HG03565 (cell line): ENCODE results near the gene PARK7.
"Not testable (repeated sequence)": the region's sequence is repeated elsewhere in the genome, so short reads cannot be mapped to it uniquely, and the experiment has no call there.

ENCODE experiments used
- ATAC-seq: cut with Tn5 transposase; IDR thresholded peaks from one replicate; pipeline ENCODE4 v1.9.1; 2021; ENCODE audit warnings: mild to moderate bottlenecking, moderate library complexity; ENCODE audit not compliant: unreplicated experiment

The PARK7 gene

DNA sequence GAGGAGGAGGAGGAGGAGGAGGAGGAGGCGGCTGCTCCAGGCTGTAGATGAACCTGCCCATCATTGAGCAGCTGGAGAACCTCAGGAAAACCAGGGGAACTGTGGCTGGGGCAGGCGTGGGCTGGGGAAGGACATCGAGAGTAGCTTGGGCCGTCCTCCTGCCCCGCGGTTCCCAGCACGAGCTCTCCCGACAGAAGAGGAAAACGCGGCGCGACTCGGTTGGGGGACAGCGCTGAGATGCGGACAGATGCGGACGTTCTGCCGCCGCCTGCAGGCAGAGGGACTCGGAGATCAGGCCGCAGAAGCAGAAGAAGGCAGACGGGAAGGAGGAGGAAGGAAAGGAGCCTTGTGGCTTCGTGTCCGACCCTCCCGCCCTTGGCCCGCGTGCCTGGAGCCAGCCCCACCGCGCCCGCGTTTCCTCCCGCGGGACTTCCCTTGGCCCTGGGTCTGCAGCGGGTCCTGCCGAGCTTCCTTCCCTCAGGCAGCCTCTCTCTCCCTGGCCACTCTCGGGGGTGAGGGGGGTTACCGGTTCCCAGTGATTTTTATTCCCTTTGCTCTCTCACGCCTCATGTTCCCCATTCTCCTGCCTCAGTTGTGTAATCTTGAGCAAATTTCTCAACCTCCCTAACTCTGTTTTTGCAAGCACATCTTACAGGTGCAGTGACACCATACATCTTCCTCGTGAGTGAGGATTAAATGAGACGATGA, 19.1 kb upstream of the PARK7 start:
- no peak for ATAC-seq

DNA sequence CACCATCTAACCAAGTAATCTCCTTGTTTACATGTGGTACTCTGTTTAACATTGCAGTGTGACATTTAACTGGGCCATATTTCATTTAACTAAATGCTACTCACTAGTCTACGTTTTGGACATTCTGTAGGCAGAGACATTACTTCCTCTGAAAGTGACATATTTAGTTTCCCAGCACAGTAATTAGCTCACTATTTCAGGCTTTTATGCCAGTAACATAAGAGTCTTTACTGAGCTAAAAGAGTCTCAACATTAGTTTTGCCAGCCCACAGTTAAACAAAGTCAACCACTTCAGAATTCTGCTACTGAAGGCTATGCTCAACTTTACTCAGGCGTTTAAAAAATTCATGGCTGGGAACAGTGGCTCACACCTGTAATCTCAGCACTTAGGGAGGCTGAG, 18.3 kb upstream of the PARK7 start:
- ATAC-seq, result no peak

DNA sequence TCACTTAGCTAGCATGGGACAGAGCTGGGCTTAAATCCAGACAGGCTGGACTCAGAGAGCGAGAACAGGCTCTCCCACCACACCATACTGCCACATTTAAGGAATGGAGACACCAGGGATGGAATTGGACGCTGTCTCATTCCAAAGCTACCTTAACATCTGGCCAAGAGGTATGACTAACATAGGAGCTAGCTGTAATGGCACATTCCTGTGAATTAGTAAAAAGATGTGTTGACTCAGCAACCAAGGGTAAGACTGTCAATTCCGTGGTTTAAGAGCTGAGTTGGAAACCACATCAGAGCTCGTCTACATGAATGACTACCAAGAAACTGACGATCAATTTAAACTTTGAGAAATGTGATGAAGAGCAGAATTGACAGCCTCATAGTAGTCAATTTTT, 12.6 kb upstream of the PARK7 start:
- no peak for ATAC-seq

DNA sequence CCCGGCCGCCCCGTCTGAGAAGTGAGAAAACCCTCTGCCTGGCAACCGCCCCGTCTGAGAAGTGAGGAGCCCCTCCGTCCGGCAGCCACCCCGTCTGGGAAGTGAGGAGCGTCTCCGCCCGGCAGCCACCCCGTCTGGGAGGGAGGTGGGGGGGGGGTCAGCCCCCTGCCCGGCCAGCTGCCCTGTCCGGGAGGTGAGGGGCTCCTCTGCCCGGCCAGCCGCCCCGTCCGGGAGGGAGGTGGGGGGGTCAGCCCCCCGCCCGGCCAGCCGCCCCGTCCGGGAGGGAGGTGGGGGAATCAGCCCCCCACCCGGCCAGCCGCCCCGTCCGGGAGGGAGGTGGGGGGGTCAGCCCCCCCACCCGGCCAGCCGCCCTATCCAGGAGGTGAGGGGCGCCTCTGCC, 8.7 kb upstream of the PARK7 start:
- ATAC-seq, result not testable (repeated sequence)

DNA sequence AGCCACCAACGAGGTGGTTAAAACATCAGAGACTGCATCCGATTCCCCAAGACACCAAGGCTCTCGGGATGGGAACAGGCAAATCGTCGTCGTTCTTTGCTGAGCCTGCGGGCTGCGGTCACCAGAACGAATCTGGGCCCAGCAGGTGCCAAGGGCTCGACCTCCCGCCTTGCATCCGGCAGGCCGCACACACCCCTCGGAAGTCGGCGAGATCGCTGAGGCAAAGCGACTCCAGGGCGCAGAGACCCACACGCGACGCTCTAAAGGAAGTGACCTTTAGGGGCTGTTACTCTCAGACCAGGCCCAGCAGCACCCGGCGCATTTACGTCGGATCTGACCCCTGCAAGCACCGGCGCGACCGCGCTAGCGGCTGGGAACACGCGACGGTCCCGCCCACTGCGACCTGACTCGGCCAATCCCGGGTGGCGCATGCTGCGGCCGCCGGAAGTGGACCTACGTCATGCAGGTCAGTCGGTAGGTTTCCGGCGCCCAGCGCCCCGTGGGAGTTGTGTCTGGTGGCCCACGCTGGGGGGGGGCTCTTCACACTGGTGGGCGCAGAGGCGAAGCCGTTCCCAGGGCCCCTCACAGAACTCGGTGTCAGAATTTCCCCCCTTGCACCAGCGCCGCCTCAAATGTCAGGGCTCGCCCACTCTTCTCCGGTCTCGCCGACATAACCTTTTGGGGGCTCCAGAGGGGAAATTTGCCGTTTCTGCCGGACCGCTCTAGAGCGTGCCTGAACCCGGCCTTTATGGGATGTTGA, 7.5 kb upstream of the PARK7 start:
- peak; percentile 81 for ATAC-seq

DNA sequence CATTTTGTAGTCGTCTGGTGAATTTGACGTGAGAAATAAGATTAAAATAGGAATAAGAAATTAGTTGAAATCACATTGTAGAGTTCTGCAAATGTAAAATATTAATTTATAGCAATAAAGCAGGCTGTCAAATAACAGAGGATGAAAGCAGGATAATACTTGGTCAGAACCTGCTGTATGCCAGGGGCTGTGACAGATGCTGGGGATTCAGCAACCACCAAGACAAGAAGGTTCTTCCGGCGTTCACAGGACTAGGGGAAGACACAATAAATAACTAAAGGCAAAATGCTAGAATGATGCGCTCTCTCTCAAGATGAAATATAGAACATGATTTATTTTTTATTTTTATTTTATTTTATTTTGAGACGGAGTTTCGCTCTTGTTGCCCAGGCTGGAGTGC, 6.8 kb upstream of the PARK7 start:
- no peak for ATAC-seq

DNA sequence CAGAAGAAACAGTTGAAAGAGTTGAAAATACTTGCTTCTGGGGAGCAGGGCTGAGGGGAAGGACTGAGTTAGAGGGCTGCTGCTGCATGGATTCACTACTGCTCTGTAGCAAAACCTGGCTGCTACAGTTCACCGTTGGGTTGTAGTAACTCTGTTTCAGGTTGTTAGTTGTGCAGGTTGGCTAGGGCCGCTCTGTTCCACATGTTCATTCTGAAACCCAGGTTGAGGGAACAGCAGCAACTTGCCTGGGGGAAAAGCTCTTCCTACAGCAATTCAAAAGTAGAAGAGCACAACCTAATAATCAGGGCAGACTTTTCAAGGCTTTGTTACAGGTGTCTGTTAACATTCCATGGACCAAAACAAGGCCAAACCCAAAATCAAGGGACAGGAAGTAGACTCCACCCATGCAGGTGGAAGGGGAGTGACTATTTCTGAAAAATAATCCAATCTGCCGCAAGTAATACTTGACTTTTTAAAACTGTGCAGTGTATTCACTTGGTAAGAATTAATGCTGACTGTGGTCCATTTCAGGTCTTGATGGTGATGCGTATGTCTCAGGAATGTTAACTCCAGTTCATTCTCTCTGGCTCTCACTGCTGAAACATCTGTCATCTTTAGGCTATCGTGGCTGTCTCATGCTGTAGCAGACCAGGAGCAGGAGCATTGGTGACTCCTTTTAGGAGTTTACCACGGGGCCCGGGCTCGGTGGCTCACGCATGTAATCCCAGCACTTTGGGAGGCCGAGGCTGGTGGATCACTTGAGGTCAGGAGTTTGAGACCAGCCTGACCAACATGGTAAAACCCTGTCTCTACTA, 5.1 kb upstream of the PARK7 start:
- ATAC-seq, result no peak

DNA sequence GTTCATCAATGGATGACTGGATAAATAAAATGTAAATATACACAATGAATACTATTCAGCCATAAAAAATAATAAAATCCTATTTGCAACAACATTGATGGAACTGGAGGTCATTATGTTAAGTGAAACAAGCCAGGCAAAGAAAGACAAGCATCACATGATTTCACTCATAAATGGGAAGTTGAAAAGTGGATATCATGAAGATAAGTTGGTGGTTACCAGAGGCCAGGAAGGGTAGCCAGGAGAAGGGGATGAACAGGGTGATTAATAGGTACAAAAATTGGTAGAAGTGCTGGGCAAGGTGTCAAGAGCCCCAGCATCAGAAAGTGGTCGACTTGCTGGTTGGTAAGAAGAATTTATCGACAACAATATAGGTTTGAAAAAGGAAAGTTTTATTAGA, 1.3 kb upstream of the PARK7 start:
- no peak for ATAC-seq

DNA sequence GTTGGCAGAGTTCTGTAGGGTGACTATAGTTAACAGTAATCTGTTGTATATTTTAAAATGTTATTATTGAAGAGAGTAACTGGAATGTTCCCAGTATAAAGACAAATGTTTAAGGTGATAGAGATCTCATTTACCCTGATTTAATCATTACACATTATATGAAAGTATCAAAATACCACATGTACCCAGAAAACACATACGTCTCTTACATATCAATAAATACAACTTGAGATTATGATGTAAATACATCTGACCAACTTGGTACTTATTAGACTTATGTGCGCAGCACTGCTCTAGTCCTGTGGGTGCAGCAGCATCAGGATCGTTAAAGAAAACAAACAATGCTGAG, 670 bp upstream of the PARK7 start:
- ATAC-seq, result no peak

DNA sequence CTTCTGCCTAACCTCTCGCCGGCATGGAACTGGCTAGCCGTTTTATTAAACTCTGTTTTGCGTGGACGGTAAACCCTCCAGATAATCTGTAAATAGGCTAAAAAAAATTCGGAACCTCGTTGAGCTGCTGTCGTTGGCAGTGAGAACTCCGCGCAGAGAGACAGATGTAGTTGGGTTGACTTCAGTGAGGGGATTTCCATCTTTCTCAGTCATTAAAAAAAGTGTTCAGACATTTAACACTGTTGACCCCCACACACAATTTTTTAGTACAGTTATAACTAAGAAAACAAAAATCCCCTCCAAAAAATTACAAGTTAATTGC, 464 bp downstream of the PARK7 start:
- peak; percentile 9 for ATAC-seq

DNA sequence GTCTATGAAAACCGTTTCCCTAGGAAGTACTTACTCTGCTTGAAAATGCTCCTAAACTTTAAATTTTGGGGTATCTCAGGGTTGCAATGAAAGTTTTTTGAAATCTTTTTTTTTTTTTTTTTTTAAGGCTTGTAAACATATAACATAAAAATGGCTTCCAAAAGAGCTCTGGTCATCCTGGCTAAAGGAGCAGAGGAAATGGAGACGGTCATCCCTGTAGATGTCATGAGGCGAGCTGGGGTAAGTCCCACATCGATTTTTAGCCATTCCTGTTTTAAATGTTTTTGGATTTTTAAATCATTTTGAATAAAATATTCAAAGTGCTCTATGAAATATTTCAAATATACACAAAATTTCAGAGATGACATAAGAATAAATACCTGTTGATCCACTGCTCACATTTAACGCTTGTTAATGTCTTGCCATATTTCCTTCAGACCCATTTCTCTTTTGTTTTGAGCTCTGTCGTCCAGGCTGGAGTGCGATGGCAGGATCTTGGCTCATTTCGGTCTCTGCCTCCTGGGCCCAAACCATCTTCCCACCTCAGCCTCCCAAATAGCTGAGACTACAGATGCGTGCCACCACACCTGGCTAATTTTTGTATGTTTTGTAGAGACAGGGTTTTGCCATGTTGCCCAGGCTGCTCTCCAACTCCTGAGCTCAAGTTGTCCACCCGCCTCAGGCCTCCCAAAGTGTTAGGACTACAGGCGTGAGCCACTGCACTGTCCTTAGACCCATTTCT, 1.3 kb downstream of the PARK7 start:
- no peak for ATAC-seq

DNA sequence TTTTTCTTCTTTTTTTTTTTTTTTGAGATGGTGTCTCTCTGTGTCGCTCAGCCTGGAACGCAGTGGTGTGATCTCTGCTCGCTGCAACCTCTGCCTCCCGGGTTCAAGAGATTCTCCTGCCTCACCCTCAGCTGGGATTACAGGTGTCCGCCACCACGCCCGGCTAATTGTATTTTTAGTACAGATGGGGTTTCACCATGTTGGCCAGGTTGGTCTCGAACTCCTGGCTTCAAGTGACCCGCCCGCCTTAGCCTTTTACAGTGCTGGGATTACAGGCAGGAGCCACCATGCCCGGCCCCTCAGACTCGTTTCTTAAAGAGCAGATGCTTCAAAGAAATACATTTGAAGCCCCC, 1.8 kb downstream of the PARK7 start:
- not testable (repeated sequence) for ATAC-seq

DNA sequence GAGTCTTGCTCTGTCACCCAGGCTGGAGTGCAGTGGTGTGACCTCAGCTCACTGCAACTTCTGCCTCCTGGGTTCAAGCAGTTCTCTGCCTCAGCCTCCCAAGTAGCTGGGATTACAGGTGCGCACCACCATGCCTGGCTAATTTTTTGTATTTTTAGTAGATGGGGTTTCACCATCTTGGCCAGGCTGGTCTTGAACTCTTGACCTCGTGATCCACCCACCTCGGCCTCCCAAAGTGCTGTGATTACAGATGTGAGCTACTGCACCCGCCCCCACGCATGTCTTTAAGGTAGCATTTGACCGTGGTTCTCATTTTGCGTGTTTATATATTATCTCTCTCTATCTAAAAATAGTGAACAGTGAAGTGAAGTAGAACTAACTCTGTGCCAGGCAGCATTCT, 2.3 kb downstream of the PARK7 start:
- not testable (repeated sequence) for ATAC-seq

DNA sequence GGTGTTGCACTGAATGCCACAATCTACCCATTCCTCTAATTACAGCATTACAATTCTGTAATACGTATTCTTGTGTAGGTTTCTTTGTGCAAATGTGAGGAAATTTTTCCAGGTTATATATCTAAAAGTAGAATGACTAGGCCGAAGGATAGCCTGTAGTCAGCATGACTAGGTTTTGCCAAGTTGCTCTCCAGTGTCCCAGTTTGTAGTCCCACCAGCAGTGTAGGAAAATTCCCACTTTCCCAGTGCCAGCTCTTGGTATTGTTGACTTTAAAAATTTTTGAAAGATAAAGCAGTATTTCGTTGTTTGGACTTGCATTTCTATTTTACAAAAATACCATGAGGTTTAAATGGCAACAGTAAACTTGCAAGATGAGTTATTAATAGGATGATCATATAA, 3.0 kb downstream of the PARK7 start:
- ATAC-seq, result no peak

DNA sequence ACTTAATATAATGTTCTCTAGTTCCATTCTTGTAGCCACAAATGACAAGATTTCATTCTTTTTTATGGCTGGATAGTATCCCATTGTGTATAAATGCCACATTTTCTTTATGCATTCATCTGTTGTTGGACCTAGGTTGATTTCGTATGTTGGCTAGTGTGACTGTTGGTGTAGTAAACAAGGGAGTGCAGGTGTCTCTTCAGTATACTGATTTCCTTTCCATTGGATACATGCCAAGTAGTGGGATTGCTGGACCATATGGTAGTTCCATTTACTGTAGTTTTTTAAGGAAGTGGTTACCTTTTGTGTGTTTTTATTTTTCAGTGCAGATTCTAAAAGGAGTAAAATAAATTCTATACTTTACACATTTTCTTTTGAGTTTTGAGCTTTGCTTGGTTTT, 5.7 kb downstream of the PARK7 start:
- ATAC-seq, result no peak

DNA sequence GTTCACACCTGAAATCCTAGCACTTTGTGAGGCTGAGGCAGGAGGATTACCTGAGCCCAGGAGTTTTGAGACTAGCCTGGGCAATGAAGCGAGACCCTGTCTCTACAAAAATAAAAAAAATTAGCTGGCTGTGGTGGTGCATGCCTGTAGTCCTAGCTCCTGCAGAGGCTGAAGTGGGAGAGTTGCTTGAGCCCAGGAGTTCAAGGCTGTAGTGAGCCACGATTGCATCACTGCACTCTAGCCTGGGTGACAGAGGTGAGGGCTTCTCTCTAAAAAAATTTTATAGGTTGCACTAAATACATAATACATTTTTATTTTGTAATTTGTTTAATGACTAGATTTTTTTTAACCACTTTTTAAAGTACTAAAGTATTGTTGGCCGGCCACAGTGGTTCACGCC, 6.1 kb downstream of the PARK7 start:
- ATAC-seq, result no peak

DNA sequence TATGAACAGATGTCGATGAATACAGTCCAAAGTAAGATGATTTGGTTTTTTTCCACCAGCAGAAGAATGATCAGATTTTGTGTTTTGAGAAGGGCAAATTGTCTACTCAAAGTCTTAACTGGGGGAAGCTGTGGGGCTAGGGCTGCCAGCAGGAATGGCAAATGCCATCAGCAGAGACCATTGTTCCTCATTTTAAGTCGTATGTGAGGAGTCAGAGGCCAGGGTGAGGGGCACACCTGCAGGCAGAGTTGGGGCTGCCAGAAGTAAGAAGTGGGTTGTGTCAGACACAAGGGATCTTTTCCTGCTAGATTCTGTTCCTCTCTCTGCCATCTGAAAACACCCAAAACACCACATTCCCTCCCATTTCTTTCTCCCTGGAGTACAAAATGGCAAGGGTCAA, 8.7 kb downstream of the PARK7 start:
- no peak for ATAC-seq

DNA sequence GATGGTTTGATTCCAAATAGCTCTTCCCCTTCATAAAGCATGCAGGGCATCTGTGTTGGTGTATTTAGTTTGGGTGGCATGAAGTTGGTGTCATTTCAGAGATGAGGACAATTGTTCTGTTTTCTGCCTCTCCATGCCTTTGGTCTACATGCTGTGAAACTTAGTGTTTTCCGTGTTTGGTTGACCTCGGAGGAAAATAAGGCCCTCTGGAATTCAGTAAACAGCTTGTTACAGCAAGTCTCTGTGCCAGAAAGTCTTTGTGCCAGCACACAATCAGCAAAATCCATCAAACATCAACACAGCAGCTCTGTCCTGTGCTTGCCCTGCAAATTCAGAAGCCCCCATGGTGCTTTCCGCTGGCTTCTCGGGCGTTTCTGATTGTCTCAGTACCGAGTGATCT, 9.5 kb downstream of the PARK7 start:
- no peak for ATAC-seq

DNA sequence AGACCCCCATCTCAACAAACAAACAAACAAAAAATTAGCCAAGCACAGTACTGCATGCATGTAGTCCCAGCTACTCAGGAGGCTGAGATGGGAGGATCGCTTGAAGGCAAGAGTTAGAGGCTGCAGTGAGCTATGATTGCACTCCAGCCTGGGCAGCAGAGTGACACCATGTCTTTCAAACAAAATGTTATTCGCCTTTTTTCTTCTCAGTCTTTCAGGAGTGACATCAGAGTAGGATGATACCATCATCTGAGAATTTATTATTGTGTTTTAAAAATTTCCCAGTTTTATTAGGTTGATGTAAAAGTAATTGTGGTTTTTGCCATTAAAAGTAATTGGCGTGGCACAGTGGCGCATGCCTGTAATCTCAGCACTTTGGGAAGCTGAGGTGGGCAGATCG, 10.8 kb downstream of the PARK7 start:
- ATAC-seq, result no peak

DNA sequence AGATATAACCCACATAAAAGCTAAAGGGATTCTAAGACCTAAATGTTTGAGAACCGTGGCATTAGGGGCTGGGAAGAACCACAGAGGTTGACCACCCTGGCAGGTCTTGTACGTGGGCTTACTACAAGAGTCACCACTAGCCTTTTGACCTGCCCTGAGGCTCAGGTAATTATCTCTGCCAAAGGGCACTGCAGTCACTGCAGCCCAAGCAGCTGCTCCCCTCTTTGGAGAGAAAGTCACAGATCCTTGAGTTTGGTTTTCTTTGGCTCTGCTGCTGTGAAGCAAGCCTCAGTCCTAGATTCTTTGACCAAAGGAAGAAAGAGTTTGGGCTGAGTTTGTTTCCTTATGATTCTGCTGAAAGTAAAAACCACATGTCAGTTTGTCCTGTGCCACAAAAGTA, 11.6 kb downstream of the PARK7 start:
- ATAC-seq, result no peak

DNA sequence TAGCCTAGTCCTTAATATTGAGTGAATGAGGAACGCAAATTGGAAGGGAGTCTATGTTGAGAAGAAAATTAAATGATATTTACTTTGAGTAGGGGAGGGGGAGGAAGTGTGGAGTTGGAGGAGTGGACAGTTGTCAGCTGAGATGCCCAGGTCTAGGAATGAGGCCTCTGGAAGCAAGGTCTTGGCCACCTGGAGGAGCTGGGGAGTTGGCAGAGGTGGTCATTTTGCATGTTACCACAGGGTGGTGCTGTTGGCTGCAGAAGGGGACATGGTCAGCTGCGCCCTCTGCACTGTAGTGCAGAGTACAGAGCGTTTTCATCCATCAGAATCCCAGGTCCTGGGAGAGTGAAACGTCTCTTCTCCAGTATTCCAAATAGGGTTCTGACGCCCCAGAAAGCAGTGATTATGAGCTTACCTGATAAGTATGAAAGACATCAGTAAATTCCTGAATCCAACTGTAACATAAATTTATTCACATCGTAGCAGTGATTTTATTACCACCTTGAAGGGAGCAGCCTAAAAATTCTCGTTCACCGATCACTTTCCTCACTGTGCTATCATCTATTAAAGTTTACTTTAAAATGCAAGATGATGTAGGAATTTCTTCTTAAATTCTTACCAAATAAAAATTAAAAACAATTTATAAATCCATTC, 13.8 kb downstream of the PARK7 start:
- ATAC-seq, result no peak
